Duodenal mucosa (tissue), 2 donors: ENCODE results near the gene CEP72.

Experiments
- H3K27ac ChIP-seq: one replicate; pipeline ENCODE4 v1.7.0; 2013; ENCODE audit warnings: low read depth, low read length
- H3K27me3 ChIP-seq, 2 donors: one replicate each; pipeline ENCODE4 v1.7.0; 2013; ENCODE audit warnings: low read length in 2 of 2, control low read depth in 1 of 2; ENCODE audit not compliant: insufficient read depth in 2 of 2, control insufficient read depth in 1 of 2
- H3K36me3 ChIP-seq, 2 donors: one replicate each; pipeline ENCODE4 v1.7.0; 2013; ENCODE audit warnings: low read length in 2 of 2, control low read depth in 1 of 2; ENCODE audit not compliant: insufficient read depth in 2 of 2, control insufficient read depth in 1 of 2
- H3K4me1 ChIP-seq, 2 donors: one replicate each; pipeline ENCODE4 v1.7.0; 2013; ENCODE audit warnings: low read length in 2 of 2, control low read depth in 1 of 2; ENCODE audit not compliant: insufficient read depth in 2 of 2, control insufficient read depth in 1 of 2
- H3K4me3 ChIP-seq, 2 donors: one replicate each; pipeline ENCODE4 v1.7.0; 2013; ENCODE audit warnings: low read length in 2 of 2, low read depth in 1 of 2
- H3K9ac ChIP-seq, 2 donors: one replicate each; pipeline ENCODE4 v1.7.0; 2013; ENCODE audit warnings: low read length in 2 of 2, low read depth in 1 of 2
- H3K9me3 ChIP-seq, 2 donors: one replicate each; pipeline ENCODE4 v1.7.0; 2013; ENCODE audit warnings: low read length in 2 of 2, control low read depth in 1 of 2; ENCODE audit not compliant: control insufficient read depth in 1 of 2

CEP72 gene

DNA sequence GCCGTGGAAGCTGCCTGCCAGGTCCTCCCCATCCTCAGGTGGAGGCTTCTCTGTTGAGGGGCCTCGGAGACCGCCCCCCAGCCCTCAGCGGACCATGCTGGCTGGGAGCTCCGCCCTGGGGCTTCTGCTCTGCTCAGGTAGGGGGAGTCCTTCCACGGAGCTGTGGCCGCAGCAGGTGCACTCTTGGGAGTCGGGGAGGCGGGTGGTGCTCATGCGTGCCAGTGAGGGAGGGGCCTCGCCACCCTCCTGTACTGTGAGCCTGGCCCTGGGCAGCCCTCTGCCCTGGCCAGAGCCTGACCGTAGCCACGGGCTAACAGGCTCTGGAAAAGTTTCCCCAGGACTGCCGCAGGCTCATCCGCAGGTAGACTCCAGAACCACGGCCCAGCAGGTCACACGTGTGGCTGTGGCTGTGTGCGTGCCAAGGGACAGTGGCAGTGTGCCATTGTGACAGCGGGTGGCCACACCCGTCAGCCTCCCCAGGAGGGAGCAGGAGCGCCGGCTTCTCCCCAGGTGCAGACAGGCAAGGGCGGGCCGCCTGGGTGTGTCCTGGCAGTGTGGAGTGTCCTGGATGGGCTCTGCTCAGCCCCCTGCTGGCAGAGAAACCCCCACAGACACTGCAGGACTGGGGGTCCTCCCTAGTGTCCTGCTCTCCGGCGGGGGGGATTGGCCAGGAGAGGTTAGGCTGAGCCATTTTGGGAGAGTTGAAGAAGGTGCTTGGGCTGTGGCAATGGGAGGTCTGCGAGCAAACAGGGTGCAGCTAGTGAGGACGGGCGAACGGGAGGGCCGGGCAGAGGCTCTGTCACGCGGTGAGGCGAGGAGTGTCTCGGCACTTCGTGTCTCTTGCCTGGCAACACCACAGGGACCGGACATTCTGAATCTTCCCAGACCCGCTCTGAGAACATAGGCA is 51.5 kb downstream of the CEP72 start:
- Histone ChIP-seq H3K36me3 (peaks cover 7 to 56% of the 10 kb centered on the region in 2 donors), H3K4me1 (peaks cover 4 to 6% of the 10 kb centered on the region in 2 donors), H3K4me3 (no peak overlapping the region), H3K27ac (no peak overlapping the region), H3K9me3 (no peaks in the 10 kb centered on the region), H3K27me3 (no peaks in the 10 kb centered on the region), H3K9ac (no peak overlapping the region)

- Histone ChIP-seq H3K27me3 (no peaks in the 10 kb centered on the region), H3K9me3 (no peaks in the 10 kb centered on the region), H3K4me3 (no peak overlapping the region), H3K9ac (no peak overlapping the region), H3K36me3 (peaks cover 9 to 52% of the 10 kb centered on the region in 2 donors), H3K4me1 (peaks cover 6 to 8% of the 10 kb centered on the region in 2 donors), H3K27ac (no peak overlapping the region)
These were observed 52.3 kb downstream of the CEP72 start for GRCh38 chr5:664343-664993.

- Histone ChIP-seq H3K4me1 (peaks cover 6 to 9% of the 10 kb centered on the region in 2 donors), H3K36me3 (peaks cover 6 to 47% of the 10 kb centered on the region in 2 donors), H3K9ac (no peak overlapping the region), H3K4me3 (no peak overlapping the region), H3K27me3 (no peaks in the 10 kb centered on the region), H3K9me3 (no peaks in the 10 kb centered on the region), H3K27ac (no peak overlapping the region)
These were observed 52.8 kb downstream of the CEP72 start for GRCh38 chr5:664994-665360.

GRCh38 chr5:665541-665955 is 53.4 kb downstream of the CEP72 start:
- H3K27ac ChIP-seq, result no peak overlapping the region

GRCh38 chr5:665956-666711 is 54.0 kb downstream of the CEP72 start:
- no peaks in the 10 kb centered on the region for H3K27me3 ChIP-seq
- H3K27ac ChIP-seq, result no peak overlapping the region
- H3K9ac ChIP-seq, result no peak overlapping the region
- no peak overlapping the region for H3K4me3 ChIP-seq
- H3K9me3 ChIP-seq, result no peaks in the 10 kb centered on the region
- peaks cover 6 to 38% of the 10 kb centered on the region in 2 donors for H3K36me3 ChIP-seq
- H3K4me1 ChIP-seq, result peaks cover 6 to 9% of the 10 kb centered on the region in 2 donors

More at GRCh38 chr5:665541-665955, 53.4 kb downstream of the CEP72 start:
- Histone ChIP-seq H3K9me3 (no peaks in the 10 kb centered on the region), H3K27me3 (no peaks in the 10 kb centered on the region), H3K4me3 (no peak overlapping the region), H3K4me1 (peaks cover 6 to 9% of the 10 kb centered on the region in 2 donors), H3K9ac (no peak overlapping the region), H3K36me3 (peaks cover 6 to 43% of the 10 kb centered on the region in 2 donors)

- Histone ChIP-seq H3K27me3 (no peaks in the 10 kb centered on the region), H3K36me3 (peaks cover 3 to 30% of the 10 kb centered on the region in 2 donors), H3K4me3 (no peak overlapping the region), H3K9ac (no peak overlapping the region), H3K4me1 (peaks cover 12 to 16% of the 10 kb centered on the region in 2 donors), H3K9me3 (no peaks in the 10 kb centered on the region), H3K27ac (no peak overlapping the region)
These were observed 54.8 kb downstream of the CEP72 start for GRCh38 chr5:666816-667498.

- H3K9ac ChIP-seq, result no peak overlapping the region
- H3K27ac ChIP-seq, result no peak overlapping the region
- peaks cover 3 to 18% of the 10 kb centered on the region in 2 donors for H3K36me3 ChIP-seq
- H3K4me1 ChIP-seq, result peaks cover 27 to 30% of the 10 kb centered on the region in 2 donors
- H3K4me3 ChIP-seq, result no peak overlapping the region
- H3K27me3 ChIP-seq, result no peaks in the 10 kb centered on the region
- H3K9me3 ChIP-seq, result no peaks in the 10 kb centered on the region
These were observed 56.3 kb downstream of the CEP72 start for GRCh38 chr5:668283-668995.

- H3K9ac ChIP-seq, result no peak overlapping the region
These were observed 57.1 kb downstream of the CEP72 start for GRCh38 chr5:669111-669841.

More at GRCh38 chr5:669111-669841, 57.1 kb downstream of the CEP72 start:
- Histone ChIP-seq H3K4me3 (no peak overlapping the region), H3K4me1 (peaks cover 24 to 36% of the 10 kb centered on the region in 2 donors), H3K36me3 (peaks cover 3 to 11% of the 10 kb centered on the region in 2 donors), H3K9me3 (no peaks in the 10 kb centered on the region), H3K27me3 (no peaks in the 10 kb centered on the region), H3K27ac (no peak overlapping the region)
